Endothelial cell of hepatic sinusoid (primary cell): ENCODE data around the gene PNMA8A.

Source experiments
- in situ Hi-C: cut with HindIII; loops from 2 replicates; pipeline ENCODE4 v1.10.0; 2017; ENCODE audit warnings: low sequenced_read_pairs

Gene PNMA8A

DNA sequence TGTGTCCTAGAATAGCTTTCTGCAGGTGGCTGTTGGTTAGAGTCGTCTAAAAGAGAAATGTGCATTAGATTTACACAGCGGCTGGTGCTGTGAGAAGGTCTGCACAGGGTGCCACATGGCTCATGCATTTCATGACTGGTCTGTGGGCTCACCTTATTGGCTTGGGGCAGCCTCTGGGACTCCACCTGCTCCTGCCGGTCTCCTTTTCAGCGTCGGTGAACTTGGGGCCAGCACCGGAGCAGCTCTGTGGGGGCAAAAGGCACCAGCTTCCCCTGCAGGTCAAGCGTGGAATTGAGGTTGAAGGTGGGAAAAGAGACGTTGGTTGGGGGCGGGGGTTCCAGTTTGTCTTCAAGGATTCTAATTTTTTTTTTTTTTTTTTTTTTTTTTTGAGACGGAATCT lies 39.5 kb downstream of the PNMA8A start:
- in situ Hi-C loops, result no loop called here

GRCh38 chr19:46429999-46430398 lies 41.4 kb downstream of the PNMA8A start:
- in situ Hi-C loops, result no loop called here

DNA sequence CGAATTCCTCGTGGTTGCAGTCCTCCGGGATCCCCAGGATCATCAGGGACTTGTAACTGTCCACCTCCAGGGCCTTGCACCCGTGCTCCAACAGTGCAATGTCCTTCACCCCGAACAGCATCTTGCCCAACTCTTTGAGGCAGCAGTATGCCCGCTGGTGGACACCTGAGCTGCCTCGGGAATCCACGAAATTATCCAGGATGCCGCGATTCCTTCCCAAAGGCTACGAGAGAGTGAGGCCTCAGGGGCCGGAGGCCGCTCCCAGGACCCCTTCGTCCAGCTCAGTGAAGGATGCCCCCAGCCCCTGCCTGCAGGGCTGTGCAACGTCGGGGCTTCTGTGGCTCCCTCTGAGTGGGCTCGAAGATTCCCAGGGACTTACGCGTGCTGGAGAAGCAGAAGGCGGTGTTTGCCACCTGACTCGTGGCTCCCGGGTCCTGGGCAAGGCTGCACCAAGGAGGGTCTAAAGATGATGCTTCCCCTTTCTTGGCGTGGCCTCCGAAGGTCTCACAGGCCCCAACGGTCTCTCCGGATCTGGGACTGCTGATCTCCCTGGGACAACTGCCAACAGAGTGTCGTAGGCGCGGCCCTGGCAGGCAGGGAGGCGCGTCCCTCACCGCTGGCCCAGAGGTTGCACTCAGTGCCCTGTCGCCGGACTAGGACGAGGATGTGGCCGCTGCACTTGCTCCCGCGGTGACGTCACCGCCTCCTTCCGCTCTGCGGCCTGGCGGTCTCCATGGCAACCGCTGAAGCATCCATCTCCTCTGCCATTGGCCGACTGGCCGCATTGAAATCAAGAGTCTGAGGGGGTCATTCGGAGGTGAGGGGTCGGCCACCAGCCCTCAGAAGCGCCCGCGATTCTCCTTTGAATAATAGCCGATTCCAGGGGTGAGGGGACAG lies 42.9 kb downstream of the PNMA8A start, which contains the start of gene PNMA8C:
Gene PNMA8C (minus strand): TSS at position 698 of the 897 bp plus-strand sequence. CDS start 577 bp downstream, at position 121.
- in situ Hi-C loops, result no loop called here

DNA sequence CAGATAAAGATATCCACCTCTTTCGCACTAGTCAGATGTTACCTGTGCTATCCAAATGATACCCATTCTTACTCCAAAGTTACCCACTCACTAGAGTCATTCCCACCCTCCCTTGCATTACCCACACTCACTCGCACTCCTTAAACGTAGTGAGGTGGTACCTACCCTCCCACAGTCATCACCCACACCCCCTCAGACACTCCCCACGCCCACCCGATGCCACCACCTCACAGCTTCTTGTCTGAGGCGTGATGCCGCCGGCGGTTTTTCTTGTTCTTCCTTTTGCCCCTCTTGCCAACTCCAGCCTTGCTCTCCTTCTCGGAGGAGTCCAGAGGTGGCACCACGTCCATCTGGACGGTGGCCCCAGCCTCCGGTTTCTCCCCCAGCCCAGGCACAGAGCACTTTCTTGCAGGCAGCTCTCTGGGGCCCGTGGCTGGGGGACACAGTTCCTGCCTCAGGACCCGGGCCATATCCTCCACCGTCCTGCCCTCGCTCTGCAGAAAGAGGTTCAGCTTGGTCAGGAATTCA lies 43.8 kb downstream of the PNMA8A start:
- in situ Hi-C loops, result no loop called here

GRCh38 chr19:46426506-46427162 lies 44.7 kb downstream of the PNMA8A start:
- in situ Hi-C loops, result no loop called here

- in situ Hi-C loops, result no loop called here
Observed at GRCh38 chr19:46426035-46426505, 45.3 kb downstream of the PNMA8A start.

DNA sequence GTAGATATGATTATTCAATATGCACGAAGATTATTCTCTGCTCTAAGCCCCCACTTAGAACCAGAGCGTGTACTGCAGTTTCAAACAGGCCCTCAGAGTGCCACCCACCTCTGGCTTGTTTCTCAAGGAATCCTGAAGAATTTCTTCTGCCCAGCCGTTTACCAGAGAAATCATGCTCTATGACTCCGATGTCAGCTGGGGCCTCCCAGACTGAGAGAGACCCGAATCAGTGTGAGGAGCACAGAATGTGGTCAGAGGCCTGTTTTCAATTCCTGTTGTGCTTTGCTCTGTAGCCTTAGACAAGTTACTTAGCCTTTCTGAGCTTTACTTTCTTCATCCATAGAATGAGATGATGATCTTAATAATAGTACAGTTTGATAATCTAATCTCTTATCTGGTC lies 48.2 kb downstream of the PNMA8A start:
- in situ Hi-C loops, result loop anchor here (25.0 kb wide), 1 partner anchor 114 kb away; no protein-coding TSS in a partner anchor

DNA sequence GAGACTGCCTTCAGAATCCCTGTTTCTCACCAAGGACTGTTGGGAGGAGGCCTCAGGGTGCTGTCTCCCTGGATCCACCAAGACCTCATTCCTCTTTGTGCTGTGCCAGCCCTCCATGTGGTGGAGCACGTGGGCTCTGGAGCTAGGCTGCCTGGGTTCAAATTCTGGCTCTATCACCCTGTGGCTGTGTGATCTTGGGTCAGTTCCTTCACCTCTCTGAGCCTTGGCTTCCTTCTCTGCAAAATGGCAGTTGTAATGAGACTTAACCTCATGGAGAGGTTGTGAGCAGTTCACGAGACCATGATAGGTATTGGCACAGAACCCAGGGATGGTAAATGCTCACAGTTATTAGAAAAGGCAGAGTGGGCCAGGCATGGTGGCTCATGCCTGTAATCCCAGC lies 49.0 kb downstream of the PNMA8A start:
- in situ Hi-C loops, result loop anchor here (25.0 kb wide), 1 partner anchor 115 kb away; no protein-coding TSS in a partner anchor

DNA sequence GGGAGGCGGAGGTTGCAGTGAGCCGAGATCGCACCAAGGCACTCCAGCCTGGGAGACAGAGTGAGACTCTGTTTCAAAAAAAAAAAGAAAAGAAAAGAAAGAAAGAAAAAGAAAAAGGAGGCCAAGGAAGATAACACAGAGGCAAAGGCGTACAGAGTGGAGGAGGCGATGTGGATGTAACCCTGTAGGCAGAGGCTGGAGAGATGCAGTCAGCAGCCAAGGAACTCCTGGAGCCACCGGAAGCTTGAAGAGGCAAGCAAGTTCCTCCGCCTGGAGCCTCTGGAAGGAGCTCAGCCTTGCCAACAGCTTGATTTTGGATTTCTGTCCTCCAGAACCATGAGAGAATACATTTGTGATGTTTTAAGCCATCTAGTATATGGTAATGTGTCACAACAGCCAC lies 51.3 kb downstream of the PNMA8A start:
- in situ Hi-C loops, result loop anchor here (25.0 kb wide), 1 partner anchor 117 kb away; no protein-coding TSS in a partner anchor
